HG02973 (cell line): ENCODE measurements around the gene SPEG.

Source experiments
- ATAC-seq: cut with Tn5 transposase; IDR thresholded peaks from one replicate; pipeline ENCODE4 v1.9.1; 2021; ENCODE audit warnings: moderate library complexity; ENCODE audit not compliant: unreplicated experiment

Gene SPEG

GRCh38 chr2:219442256-219443015 lies 7.8 kb downstream of the SPEG start:
- no peak for ATAC-seq

GRCh38 chr2:219443016-219443696 lies 8.5 kb downstream of the SPEG start:
- ATAC-seq: no peak

- no peak for ATAC-seq
Measured at GRCh38 chr2:219443697-219444023, 9.0 kb downstream of the SPEG start.

- ATAC-seq: no peak
Measured at GRCh38 chr2:219444566-219445091, 10.0 kb downstream of the SPEG start.

- no peak for ATAC-seq
Measured at GRCh38 chr2:219445220-219445640, 10.6 kb downstream of the SPEG start.

- ATAC-seq: no peak
Measured at GRCh38 chr2:219446101-219446504, 11.5 kb downstream of the SPEG start.

- no peak for ATAC-seq
Measured at GRCh38 chr2:219446689-219447088, 12.0 kb downstream of the SPEG start.

- no peak for ATAC-seq
Measured at GRCh38 chr2:219447242-219448098, 12.8 kb downstream of the SPEG start.

- no peak for ATAC-seq
Measured at GRCh38 chr2:219448099-219448775, 13.6 kb downstream of the SPEG start.

GRCh38 chr2:219448776-219449341 lies 14.2 kb downstream of the SPEG start:
- no peak for ATAC-seq

- no peak for ATAC-seq
Measured at GRCh38 chr2:219449609-219450008, 15.0 kb downstream of the SPEG start.

GRCh38 chr2:219451661-219452360 lies 17.2 kb downstream of the SPEG start:
- ATAC-seq: no peak

GRCh38 chr2:219452361-219453317 lies 18.0 kb downstream of the SPEG start:
- ATAC-seq: no peak

GRCh38 chr2:219453671-219454590 lies 19.3 kb downstream of the SPEG start:
- ATAC-seq: no peak

GRCh38 chr2:219455581-219455980 lies 20.9 kb downstream of the SPEG start:
- no peak for ATAC-seq

- no peak for ATAC-seq
Measured at GRCh38 chr2:219457784-219458369, 23.2 kb downstream of the SPEG start.

GRCh38 chr2:219458996-219459395 lies 24.4 kb downstream of the SPEG start:
- ATAC-seq: no peak
